Neural progenitor cell (in vitro differentiated cells): ENCODE measurements around the gene HDAC7.

Source experiments
- CTCF ChIP-seq: fragments of 200-600 bp; sonication (generic); IDR thresholded peaks from 2 replicates; pipeline ENCODE4 v1.5.1; 2017; ENCODE audit warnings: antibody characterized with exemption, mild to moderate bottlenecking
- EZH2 ChIP-seq: fragments of 200-600 bp; sonication (generic); IDR thresholded peaks from 2 replicates; pipeline ENCODE4 v1.6.1; 2017; ENCODE audit warnings: antibody characterized with exemption, mild to moderate bottlenecking, moderate library complexity

GRCh38 chr12:47854531-47854930 lies 34.8 kb upstream of the HDAC7 start:
- no peak for TF ChIP-seq CTCF
- no peak for TF ChIP-seq EZH2
